ENCODE measurements around the gene COL15A1.

DNA sequence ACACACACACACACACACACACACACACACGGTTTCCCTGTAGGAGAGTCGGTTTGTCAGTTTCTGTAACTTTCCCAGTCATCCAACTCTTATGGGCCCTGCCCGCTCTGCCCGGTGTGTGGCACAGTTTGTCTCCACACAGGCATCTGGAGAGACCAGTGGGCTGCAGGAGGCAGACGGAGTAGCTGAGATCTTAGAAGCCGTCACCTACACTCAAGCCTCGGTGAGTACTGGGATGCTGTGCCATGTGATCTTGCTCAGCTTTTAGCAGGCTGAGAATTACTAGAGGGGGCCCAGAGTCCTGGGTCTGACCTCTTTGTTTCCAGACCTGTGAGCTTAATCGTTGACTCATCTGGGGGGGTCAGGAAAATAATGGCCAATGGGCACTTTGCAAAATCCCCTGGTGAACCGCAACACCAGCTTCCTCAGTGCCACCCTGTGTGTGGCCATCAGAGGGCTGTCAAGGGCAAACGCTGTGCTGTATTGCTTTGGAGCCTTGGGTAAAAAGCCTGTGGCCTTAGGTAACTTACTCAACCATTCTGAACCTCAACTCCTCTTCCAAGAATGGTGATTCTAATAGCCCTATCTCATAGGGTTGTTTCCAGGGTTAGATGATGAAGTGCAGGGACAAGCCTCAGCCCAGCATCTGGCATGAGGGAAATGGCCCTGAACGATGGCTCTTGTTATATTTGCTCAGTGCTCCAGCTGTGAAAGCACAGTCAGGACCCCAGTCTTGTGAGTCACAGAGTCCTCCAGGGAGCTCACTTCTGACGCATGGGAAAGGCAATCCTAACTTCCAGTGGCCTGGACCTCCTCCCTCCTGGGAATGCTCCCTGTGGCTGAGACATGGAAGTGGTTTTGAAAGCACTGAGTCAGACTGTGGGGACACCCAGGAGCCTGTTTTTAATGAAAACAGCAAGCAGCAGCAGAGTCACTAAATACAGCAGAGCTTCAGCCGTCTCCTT, 45.6 kb downstream of the COL15A1 start:
- TF ChIP-seq EZH2phosphoT487 (IDR thresholded peaks at IDR 0.05; ENCODE audit: low read length) (no peak), CTCF (IDR thresholded peaks at IDR 0.05; ENCODE audit: low read length) (no peak), EZH2 (optimal IDR thresholded peaks at IDR 0.05; ENCODE audit: low read depth, low read length) (no peak)
